ENCODE measurements around the gene CIDEC.
"Not testable (repeated sequence)": the region's sequence is repeated elsewhere in the genome, so short reads cannot be mapped to it uniquely, and the experiment has no call there.

Gene CIDEC

DNA sequence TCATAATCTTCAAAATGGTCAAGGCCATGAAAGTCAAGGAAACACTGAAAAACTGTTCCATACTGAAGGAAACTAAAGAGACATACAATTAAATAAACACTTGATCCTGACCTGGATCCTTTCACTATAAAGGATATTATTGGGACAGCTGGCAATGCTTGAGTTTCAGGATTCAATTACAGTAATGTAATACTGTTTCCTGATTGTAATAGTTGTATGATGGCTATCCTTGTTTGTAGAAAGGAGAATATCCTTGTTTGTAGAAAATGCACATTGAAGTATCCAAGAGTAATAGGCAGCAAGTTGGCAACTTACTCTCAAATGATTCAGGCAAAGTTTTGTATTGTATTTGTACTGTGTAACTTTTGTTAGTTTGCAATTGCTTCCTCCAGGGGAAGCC lies 4.6 kb downstream of the CIDEC start:
- in situ Hi-C loops (cut with HindIII; ENCODE audit: low sequenced_read_pairs), result no loop called here
- no peak for DNase-seq (ENCODE audit: low read depth)
- H3K4me3 ChIP-seq (ENCODE audit: low read depth, low read length), result no peak overlapping the region
- TF ChIP-seq, protein P1, sequence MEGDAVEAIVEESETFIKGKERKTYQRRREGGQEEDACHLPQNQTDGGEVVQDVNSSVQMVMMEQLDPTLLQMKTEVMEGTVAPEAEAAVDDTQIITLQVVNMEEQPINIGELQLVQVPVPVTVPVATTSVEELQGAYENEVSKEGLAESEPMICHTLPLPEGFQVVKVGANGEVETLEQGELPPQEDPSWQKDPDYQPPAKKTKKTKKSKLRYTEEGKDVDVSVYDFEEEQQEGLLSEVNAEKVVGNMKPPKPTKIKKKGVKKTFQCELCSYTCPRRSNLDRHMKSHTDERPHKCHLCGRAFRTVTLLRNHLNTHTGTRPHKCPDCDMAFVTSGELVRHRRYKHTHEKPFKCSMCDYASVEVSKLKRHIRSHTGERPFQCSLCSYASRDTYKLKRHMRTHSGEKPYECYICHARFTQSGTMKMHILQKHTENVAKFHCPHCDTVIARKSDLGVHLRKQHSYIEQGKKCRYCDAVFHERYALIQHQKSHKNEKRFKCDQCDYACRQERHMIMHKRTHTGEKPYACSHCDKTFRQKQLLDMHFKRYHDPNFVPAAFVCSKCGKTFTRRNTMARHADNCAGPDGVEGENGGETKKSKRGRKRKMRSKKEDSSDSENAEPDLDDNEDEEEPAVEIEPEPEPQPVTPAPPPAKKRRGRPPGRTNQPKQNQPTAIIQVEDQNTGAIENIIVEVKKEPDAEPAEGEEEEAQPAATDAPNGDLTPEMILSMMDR (IDR thresholded peaks at IDR 0.05; ENCODE audit: low read depth, low read length, missing control alignments), result no peak

DNA sequence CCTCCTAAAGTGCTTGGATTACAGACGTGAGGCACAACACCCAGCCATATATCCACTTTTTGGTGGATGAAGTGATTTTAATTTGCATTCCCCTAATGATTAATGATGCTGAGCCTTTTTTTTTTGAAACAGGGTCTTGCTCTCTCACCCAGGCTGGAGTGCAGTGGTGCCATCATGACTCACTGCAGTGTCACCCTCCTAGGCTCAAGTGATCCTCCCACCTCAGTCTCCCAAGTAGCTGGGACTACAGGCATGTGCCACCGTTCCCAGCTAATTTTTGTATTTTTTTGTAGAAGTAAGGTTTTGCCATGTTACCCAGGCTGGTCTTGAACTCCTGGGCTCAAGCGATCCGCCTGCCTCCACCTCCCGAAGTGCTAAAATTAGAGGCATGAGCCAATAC lies 8.0 kb downstream of the CIDEC start:
- in situ Hi-C loops (cut with HindIII; ENCODE audit: low sequenced_read_pairs); DNase-seq (ENCODE audit: low read depth); H3K4me3 ChIP-seq (ENCODE audit: low read depth, low read length): not testable (repeated sequence)

DNA sequence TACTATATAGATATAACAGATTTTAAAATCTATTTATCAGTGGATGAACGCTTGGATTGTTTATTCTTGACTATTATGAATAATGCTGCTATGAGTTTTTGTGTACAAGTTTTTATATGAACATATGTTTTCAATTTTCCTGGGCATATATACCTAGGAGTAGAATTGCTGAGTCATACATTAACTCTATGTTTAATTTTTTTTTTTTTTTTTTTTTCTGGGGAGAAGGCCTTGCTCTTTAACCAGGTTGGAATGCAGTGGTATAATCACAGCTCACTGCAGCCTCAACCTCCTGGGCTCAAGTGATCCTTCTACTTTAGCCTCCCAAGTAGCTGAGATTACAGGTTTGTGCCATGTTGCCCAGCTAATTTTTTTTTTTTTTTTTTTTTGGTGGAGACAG lies 9.1 kb downstream of the CIDEC start:
- TF ChIP-seq, protein P1 (IDR thresholded peaks at IDR 0.05; ENCODE audit: low read depth, low read length, missing control alignments), result no peak
- no peak for DNase-seq (ENCODE audit: low read depth)
- in situ Hi-C loops (cut with HindIII; ENCODE audit: low sequenced_read_pairs), result no loop called here
- no peak overlapping the region for H3K4me3 ChIP-seq (ENCODE audit: low read depth, low read length)

DNA sequence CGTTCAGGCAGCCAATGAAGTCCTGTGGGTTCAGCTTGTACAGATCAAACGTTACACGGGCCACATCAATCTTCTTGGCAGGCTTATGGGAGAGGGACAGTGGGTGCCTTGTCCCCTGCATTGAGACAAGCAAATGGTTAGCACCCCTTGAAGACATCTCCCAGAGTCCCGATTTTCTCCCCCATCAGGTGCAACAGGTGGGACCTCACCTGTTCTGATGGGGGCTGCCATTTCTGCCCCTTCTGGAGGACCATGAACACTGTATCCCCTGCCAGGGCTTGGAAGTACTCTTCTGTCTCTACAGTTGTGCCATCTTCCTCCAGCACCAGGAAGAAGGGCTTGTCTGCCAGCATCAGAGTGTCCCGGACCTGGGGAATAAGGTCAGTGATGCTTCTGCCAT lies 10.1 kb downstream of the CIDEC start:
- DNase-seq (ENCODE audit: low read depth), result no peak
- no peak overlapping the region for H3K4me3 ChIP-seq (ENCODE audit: low read depth, low read length)
- in situ Hi-C loops (cut with HindIII; ENCODE audit: low sequenced_read_pairs), result no loop called here
- TF ChIP-seq, protein P1 (IDR thresholded peaks at IDR 0.05; ENCODE audit: low read depth, low read length, missing control alignments), result no peak

DNA sequence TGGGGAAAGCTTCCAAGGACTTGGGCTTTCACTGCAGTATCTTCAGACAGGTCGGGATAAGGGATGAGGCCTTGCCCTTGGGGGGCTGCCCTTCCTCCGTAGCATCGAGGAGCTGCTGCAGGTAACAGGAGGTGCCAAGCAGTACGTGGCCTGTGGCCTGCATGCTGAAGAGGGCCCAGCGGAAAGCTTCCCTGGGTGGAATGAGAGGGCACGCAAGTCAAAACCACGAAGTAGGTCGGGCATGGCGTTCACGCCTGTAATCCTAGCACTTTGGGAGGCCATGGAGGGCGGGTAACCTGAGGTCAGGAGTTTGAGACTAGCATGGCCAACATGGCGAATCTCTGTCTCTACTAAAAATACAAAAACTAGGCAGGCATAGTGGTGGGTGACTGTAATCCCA lies 12.9 kb downstream of the CIDEC start:
- TF ChIP-seq, protein P1 (IDR thresholded peaks at IDR 0.05; ENCODE audit: low read depth, low read length, missing control alignments), result no peak
- H3K4me3 ChIP-seq (ENCODE audit: low read depth, low read length), result no peak overlapping the region
- in situ Hi-C loops (cut with HindIII; ENCODE audit: low sequenced_read_pairs), result no loop called here
- no peak for DNase-seq (ENCODE audit: low read depth)

DNA sequence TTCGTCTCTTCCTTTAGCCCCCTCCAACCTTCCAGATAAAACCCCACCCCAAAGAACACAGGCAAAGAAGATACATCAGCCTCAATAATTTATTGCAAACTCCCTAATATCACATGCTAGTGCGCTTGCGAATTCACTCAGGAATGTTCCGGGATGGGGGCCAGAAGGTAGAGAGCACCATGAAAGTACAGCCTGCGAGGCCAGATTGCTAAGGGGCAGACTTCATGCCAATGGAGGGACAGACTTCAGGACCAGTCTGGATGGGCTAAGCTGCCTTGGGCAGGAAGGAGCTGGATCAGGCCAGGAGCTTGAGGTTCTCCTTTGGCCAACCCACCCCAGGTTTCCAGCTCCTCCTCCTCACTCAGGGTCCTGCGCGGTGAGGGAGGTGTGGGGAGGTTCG lies 13.4 kb downstream of the CIDEC start:
- no peak for DNase-seq (ENCODE audit: low read depth)
- H3K4me3 ChIP-seq (ENCODE audit: low read depth, low read length), result no peak overlapping the region
- in situ Hi-C loops (cut with HindIII; ENCODE audit: low sequenced_read_pairs), result no loop called here
- TF ChIP-seq, protein P1 (IDR thresholded peaks at IDR 0.05; ENCODE audit: low read depth, low read length, missing control alignments), result no peak

DNA sequence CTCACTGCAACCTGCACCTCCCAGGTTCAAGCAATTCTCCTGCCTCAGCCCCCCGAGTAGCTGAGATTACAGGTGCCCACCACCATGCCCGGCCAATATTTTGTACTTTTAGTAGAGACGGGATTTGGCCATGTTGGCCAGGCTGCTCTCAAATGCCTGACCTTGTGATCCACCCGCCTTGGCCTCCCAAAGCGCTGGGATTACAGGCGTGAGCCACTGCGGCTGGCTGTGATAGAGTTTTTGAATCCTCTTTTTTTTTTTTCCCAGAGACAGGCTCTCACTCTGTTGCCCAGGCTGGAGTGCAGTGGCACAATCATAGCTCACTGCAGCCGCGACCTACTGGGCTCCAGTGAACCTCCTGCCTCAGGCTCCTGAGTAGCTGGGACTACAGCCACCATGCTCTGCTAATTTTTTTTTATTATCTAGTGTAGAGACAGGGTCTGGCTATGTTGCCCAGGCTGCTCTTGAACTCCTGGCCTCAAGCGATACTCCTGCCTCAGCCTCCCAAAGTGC lies 14.9 kb downstream of the CIDEC start:
- DNase-seq (ENCODE audit: low read depth); H3K4me3 ChIP-seq (ENCODE audit: low read depth, low read length); in situ Hi-C loops (cut with HindIII; ENCODE audit: low sequenced_read_pairs): not testable (repeated sequence)
